Type B pancreatic cell (in vitro differentiated cells): ENCODE measurements around the gene DMWD. TPM values are rescaled to one million over a fixed set of nuclear protein-coding genes. Genes with fewer than 3 reads are reported as not detected.

Experiments used
- DNase-seq: peaks from one replicate; pipeline ENCODE4 v3.0.0; 2021; ENCODE audit warnings: mixed read lengths; ENCODE audit not compliant: unreplicated experiment; ENCODE audit errors: extremely low spot score
- H3K27ac Mint-ChIP-seq: 2 replicates; pipeline ENCODE4 v1.8.0; 2021; ENCODE audit warnings: mild to moderate bottlenecking, mixed read lengths
- H3K27me3 Mint-ChIP-seq: 2 replicates; pipeline ENCODE4 v1.8.0; 2021; ENCODE audit warnings: mixed read lengths
- H3K36me3 Mint-ChIP-seq: 2 replicates; pipeline ENCODE4 v1.8.0; 2021; ENCODE audit warnings: mixed read lengths
- H3K4me1 Mint-ChIP-seq: one replicate; pipeline ENCODE4 v1.8.0; 2021; ENCODE audit warnings: mixed read lengths; ENCODE audit not compliant: unreplicated experiment
- H3K4me3 Mint-ChIP-seq: 2 replicates; pipeline ENCODE4 v1.8.0; 2021; ENCODE audit warnings: mild to moderate bottlenecking, mixed read lengths
- H3K9me3 Mint-ChIP-seq: 2 replicates; pipeline ENCODE4 v1.8.0; 2021; ENCODE audit warnings: mixed read lengths
- total RNA-seq: library from RNA; stranded (reverse); gene quantifications from 2 replicates; pipeline ENCODE4 v1.2.1, GENCODE V29; 2021; ENCODE audit warnings: low replicate concordance
- TF ChIP-seq, protein P1 (sequence below): fragments of 200-600 bp; sonication (generic); conservative IDR thresholded peaks from 2 replicates; pipeline ENCODE4 v1.5.0; 2021; ENCODE audit warnings: antibody characterized with exemption, mild to moderate bottlenecking

DMWD gene
- total RNA-seq, 1 donor from 2014 or later = 94.0 TPM

DNA sequence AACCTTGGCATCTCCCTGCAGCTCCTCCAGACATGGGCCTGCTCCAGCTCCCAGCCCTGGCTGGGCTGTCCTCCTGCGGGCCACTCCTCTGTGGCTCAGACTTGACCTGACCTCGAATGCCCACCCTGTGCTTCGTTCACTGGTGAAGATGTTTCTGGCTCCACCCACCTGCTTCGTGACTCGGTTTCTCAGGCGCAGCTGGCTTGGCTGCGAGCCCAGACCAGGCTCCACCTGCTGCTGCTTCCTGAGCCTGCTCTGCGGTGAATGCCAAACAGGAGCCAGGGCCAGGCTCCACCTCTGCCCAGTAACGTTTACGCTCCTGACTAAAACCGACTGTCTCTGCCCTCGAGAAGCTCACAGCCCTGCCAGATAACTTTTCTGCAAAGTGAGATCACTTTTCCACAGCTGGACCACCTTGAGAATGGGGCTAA, 31.4 kb upstream of the DMWD start:
- no peak overlapping the region for H3K4me3 Mint-ChIP-seq
- no peak for DNase-seq
- peaks cover 11% of the 10 kb centered on the region for H3K36me3 Mint-ChIP-seq
- H3K27ac Mint-ChIP-seq = no peak overlapping the region
- no peaks in the 10 kb centered on the region for H3K4me1 Mint-ChIP-seq
- no peaks in the 10 kb centered on the region for H3K27me3 Mint-ChIP-seq
- H3K9me3 Mint-ChIP-seq = no peaks in the 10 kb centered on the region
- TF ChIP-seq, protein P1, sequence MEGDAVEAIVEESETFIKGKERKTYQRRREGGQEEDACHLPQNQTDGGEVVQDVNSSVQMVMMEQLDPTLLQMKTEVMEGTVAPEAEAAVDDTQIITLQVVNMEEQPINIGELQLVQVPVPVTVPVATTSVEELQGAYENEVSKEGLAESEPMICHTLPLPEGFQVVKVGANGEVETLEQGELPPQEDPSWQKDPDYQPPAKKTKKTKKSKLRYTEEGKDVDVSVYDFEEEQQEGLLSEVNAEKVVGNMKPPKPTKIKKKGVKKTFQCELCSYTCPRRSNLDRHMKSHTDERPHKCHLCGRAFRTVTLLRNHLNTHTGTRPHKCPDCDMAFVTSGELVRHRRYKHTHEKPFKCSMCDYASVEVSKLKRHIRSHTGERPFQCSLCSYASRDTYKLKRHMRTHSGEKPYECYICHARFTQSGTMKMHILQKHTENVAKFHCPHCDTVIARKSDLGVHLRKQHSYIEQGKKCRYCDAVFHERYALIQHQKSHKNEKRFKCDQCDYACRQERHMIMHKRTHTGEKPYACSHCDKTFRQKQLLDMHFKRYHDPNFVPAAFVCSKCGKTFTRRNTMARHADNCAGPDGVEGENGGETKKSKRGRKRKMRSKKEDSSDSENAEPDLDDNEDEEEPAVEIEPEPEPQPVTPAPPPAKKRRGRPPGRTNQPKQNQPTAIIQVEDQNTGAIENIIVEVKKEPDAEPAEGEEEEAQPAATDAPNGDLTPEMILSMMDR = no peak

GRCh38 chr19:45823182-45823581, 30.5 kb upstream of the DMWD start:
- H3K9me3 Mint-ChIP-seq = no peaks in the 10 kb centered on the region
- H3K27ac Mint-ChIP-seq = no peak overlapping the region
- no peaks in the 10 kb centered on the region for H3K27me3 Mint-ChIP-seq
- TF ChIP-seq, protein P1 = no peak
- H3K36me3 Mint-ChIP-seq = peaks cover 6% of the 10 kb centered on the region
- no peak for DNase-seq
- no peak overlapping the region for H3K4me3 Mint-ChIP-seq
- H3K4me1 Mint-ChIP-seq = no peaks in the 10 kb centered on the region

GRCh38 chr19:45822716-45823115, 30.1 kb upstream of the DMWD start:
- no peaks in the 10 kb centered on the region for H3K9me3 Mint-ChIP-seq
- TF ChIP-seq, protein P1 = no peak
- no peak overlapping the region for H3K4me3 Mint-ChIP-seq
- H3K4me1 Mint-ChIP-seq = no peaks in the 10 kb centered on the region
- no peak for DNase-seq
- H3K36me3 Mint-ChIP-seq = peaks cover 5% of the 10 kb centered on the region
- H3K27ac Mint-ChIP-seq = no peak overlapping the region
- no peaks in the 10 kb centered on the region for H3K27me3 Mint-ChIP-seq

DNA sequence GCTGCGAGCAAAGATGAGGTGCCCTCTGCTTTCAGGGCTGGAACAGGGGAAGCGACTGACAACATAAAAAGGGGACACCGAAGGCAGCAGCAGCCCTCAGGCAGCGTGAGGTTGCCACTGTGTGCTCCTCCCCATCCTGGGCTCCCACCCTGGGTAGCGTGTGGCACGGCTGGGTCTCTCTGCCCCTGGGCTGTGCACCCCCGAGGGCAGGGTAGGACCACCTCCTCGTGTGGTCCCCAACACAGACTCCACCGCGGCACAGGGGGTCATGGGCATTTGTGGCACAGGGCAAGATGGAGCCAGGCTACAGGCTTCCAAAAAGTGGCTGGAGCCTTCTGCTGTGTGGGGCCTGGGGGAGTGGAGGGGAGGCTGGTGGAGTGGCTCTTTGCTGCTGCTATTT, 28.9 kb upstream of the DMWD start:
- H3K9me3 Mint-ChIP-seq = no peaks in the 10 kb centered on the region
- peaks cover 5% of the 10 kb centered on the region for H3K36me3 Mint-ChIP-seq
- no peak overlapping the region for H3K4me3 Mint-ChIP-seq
- DNase-seq = no peak
- H3K27me3 Mint-ChIP-seq = no peaks in the 10 kb centered on the region
- TF ChIP-seq, protein P1 = no peak
- no peaks in the 10 kb centered on the region for H3K4me1 Mint-ChIP-seq
- H3K27ac Mint-ChIP-seq = no peak overlapping the region

DNA sequence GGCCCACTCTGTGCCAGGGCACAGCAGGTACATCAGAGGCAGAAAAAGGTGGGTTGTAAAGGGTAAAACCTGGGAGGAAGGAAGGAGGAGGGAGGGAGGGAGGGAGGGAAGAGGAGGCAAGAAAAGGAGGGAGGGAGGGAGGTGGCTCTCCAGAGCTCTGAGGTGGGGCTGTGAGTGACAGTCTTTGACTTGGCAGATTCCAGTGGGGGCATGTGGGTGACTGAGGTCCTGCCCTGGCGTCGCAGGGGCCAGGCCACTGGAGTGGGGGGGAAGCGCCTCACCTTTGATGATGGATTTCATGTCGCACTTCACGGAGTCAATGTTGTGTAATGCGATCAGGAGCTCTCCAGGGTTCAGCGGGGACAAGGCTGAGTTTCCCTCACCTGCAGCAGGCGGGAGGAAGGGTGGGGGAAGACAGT, 28.5 kb upstream of the DMWD start:
- H3K27ac Mint-ChIP-seq = no peak overlapping the region
- no peaks in the 10 kb centered on the region for H3K27me3 Mint-ChIP-seq
- H3K4me1 Mint-ChIP-seq = no peaks in the 10 kb centered on the region
- DNase-seq = no peak
- no peak overlapping the region for H3K4me3 Mint-ChIP-seq
- TF ChIP-seq, protein P1 = no peak
- H3K36me3 Mint-ChIP-seq = peaks cover 5% of the 10 kb centered on the region
- H3K9me3 Mint-ChIP-seq = no peaks in the 10 kb centered on the region
